ENCODE data around the gene AUH. TPM values are rescaled to one million over a fixed set of nuclear protein-coding genes. Genes with fewer than 3 reads are reported as not detected.

AUH gene
- total RNA-seq, 4 donors from 2014 or later, result 37.1 to 59.9 (median 49.7) TPM

DNA sequence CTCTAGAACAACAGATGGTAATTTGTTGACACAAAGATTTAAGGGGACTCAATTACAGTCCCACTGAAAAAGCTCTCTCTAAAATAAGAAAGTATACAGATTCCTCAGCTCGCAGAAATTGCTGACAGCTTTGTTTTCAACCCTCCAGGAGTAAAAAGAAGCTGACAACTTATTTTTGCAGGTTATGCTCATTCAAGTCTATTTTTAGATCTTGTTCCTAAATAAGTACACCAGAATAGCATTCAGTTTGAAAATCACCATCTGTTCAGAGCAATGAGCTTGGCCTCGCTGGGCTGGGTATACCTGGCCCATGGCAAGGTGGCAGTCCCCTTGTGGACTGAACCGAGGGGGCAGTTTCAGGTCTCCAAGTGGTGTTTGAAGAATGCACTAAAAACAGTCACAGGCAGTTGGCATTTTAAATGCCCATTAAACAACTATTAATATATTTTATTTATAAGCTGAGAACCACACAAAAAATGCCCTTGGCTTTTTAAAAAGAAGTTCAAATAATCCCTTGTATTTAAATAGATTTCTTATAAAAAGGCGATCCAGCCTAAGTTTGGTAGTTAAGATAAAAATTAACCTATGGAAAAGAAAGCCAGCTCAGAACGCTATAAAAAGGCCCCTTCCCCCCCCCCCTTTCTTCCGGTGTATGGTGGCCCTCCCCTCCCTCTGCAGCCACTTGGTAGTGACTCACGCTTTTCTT lies 169.2 kb downstream of the AUH start:
- H3K27me3 ChIP-seq, result no peaks in the 10 kb centered on the region
- no peak for DNase-seq
- TF ChIP-seq, protein P1, sequence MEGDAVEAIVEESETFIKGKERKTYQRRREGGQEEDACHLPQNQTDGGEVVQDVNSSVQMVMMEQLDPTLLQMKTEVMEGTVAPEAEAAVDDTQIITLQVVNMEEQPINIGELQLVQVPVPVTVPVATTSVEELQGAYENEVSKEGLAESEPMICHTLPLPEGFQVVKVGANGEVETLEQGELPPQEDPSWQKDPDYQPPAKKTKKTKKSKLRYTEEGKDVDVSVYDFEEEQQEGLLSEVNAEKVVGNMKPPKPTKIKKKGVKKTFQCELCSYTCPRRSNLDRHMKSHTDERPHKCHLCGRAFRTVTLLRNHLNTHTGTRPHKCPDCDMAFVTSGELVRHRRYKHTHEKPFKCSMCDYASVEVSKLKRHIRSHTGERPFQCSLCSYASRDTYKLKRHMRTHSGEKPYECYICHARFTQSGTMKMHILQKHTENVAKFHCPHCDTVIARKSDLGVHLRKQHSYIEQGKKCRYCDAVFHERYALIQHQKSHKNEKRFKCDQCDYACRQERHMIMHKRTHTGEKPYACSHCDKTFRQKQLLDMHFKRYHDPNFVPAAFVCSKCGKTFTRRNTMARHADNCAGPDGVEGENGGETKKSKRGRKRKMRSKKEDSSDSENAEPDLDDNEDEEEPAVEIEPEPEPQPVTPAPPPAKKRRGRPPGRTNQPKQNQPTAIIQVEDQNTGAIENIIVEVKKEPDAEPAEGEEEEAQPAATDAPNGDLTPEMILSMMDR (IDR thresholded peaks at IDR 0.05), result peak in 1 of 6 experiments; percentile 8
- no peak for TF ChIP-seq POLR2A (IDR thresholded peaks at IDR 0.05)
- no peaks in the 10 kb centered on the region for H3K36me3 ChIP-seq
- peak overlapping the region; percentile 94 to 98 (median 98) for H3K27ac ChIP-seq
- peak overlapping the region in 3 of 4 donors; percentile 43 to 50 (median 49) for H3K4me3 ChIP-seq
- H3K9me3 ChIP-seq, result no peaks in the 10 kb centered on the region
- peaks cover 16 to 43% (median 23%) of the 10 kb centered on the region in 4 donors for H3K4me1 ChIP-seq

- TF ChIP-seq POLR2A (IDR thresholded peaks at IDR 0.05), result no peak
- TF ChIP-seq, protein P1 (IDR thresholded peaks at IDR 0.05), result no peak
- H3K36me3 ChIP-seq, result no peaks in the 10 kb centered on the region
- peaks cover 16 to 42% (median 23%) of the 10 kb centered on the region in 4 donors for H3K4me1 ChIP-seq
- no peaks in the 10 kb centered on the region for H3K9me3 ChIP-seq
- DNase-seq, result peak in 2 of 3 donors; percentile 63 to 76
- no peaks in the 10 kb centered on the region for H3K27me3 ChIP-seq
- peak overlapping the region; percentile 94 to 98 (median 98) for H3K27ac ChIP-seq
- no peak overlapping the region for H3K4me3 ChIP-seq
These were observed 170.0 kb downstream of the AUH start for GRCh38 chr9:91191411-91192380.

DNA sequence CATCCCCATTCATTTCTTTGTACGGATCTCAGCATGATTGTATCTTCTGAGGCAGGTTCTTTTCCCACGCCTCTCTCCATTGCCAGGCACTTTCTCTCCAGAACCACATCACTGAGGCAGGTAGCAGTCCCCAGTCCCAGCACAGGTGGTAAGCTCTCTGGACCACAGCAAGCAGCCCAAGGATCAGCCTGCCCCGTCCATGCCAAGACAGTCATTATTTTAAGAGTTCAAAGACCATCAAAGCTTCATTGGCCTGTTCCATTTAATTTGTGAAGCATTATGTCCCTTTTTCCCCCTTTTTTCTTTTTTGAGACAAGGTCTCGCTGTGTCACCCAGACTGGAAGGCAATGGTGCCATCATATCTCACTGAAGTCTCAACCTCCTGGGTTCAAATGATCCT lies 171.7 kb downstream of the AUH start:
- Histone ChIP-seq H3K36me3 (no peaks in the 10 kb centered on the region), H3K4me1 (peaks cover 12 to 28% (median 23%) of the 10 kb centered on the region in 4 donors), H3K27me3 (no peaks in the 10 kb centered on the region), H3K27ac (no peak overlapping the region), H3K4me3 (no peak overlapping the region), H3K9me3 (no peaks in the 10 kb centered on the region)
- peak in 1 of 3 donors; percentile 27 for DNase-seq
- TF ChIP-seq, protein P1 (IDR thresholded peaks at IDR 0.05), result no peak
- TF ChIP-seq POLR2A (IDR thresholded peaks at IDR 0.05), result no peak

- Histone ChIP-seq H3K9me3 (no peaks in the 10 kb centered on the region), H3K4me3 (no peak overlapping the region)
These were observed 172.8 kb downstream of the AUH start for GRCh38 chr9:91188719-91189590.

More at GRCh38 chr9:91188719-91189590, 172.8 kb downstream of the AUH start:
- Histone ChIP-seq H3K27ac (no peak overlapping the region), H3K4me1 (peaks cover 7 to 19% (median 15%) of the 10 kb centered on the region in 4 donors), H3K27me3 (no peaks in the 10 kb centered on the region), H3K36me3 (no peaks in the 10 kb centered on the region)
- DNase-seq, result peak in 1 of 3 donors; percentile 22
- TF ChIP-seq, protein P1 (IDR thresholded peaks at IDR 0.05), result no peak
- TF ChIP-seq POLR2A (IDR thresholded peaks at IDR 0.05), result no peak

Measured in Peyer's patch (tissue), 4 donors.